Vagina (tissue), 2 donors: Measurements from ENCODE around the gene SERPINB13.

Experiments used
- POLR2A ChIP-seq, 2 donors: fragments of 450-650 bp; IDR thresholded peaks; one replicate each; pipeline ENCODE4 v1.6.1; 2017; ENCODE audit warnings: antibody characterized with exemption in 2 of 2, mild to moderate bottlenecking in 2 of 2, moderate library complexity in 2 of 2
- POLR2AphosphoS5 ChIP-seq, 2 donors: sonication (generic); formaldehyde crosslinking; IDR thresholded peaks; one replicate each; pipeline ENCODE4 v1.9.0; 2017; ENCODE audit warnings: antibody characterized with exemption in 2 of 2, mild to moderate bottlenecking in 2 of 2, low read depth in 1 of 2; ENCODE audit not compliant: insufficient read depth in 1 of 2

GRCh38 chr18:63545000-63545399, 42.1 kb upstream of the SERPINB13 start:
- TF ChIP-seq POLR2A (IDR thresholded peaks at IDR 0.05) (no peak), POLR2AphosphoS5 (IDR thresholded peaks at IDR 0.05; ENCODE audit: insufficient read depth in 1 of 2, low read depth in 1 of 2) (no peak)
